NCI-H187 (cell line): ENCODE measurements around the gene SPACDR.

Experiments used
- DNase-seq, 2 experiments: peaks; one replicate each; lab custom pipeline; 2025; lab: John Stamatoyannopoulos, UW

SPACDR gene

GRCh38 chr7:100485471-100485876 lies 21.4 kb upstream of the SPACDR start:
- DNase-seq: no peak

GRCh38 chr7:100484673-100485045 lies 20.6 kb upstream of the SPACDR start:
- no peak for DNase-seq

GRCh38 chr7:100483722-100484672 lies 19.9 kb upstream of the SPACDR start, which contains the start of gene NYAP1:
NYAP1 (plus strand) TSS chr7:100483927; CDS start chr7:100485312, 1,385 bp downstream.
- peak; percentile 32 to 39 for DNase-seq

- peak; percentile 14 to 22 for DNase-seq
These were observed 19.1 kb upstream of the SPACDR start for GRCh38 chr7:100483090-100483721.

GRCh38 chr7:100482728-100483089 lies 18.6 kb upstream of the SPACDR start:
- no peak for DNase-seq

- DNase-seq: no peak
These were observed 17.4 kb upstream of the SPACDR start for GRCh38 chr7:100481466-100481865.

- DNase-seq: peak; percentile 42 to 72
These were observed 15.0 kb upstream of the SPACDR start, which contains the start of gene TSC22D4 for GRCh38 chr7:100478958-100479660. TSC22D4 (minus strand) TSS chr7:100479214; CDS start chr7:100478038, 1,176 bp downstream.

- no peak for DNase-seq
These were observed 13.8 kb upstream of the SPACDR start for GRCh38 chr7:100477871-100478267.

- no peak for DNase-seq
These were observed 13.1 kb upstream of the SPACDR start for GRCh38 chr7:100476903-100477870.

- no peak for DNase-seq
These were observed 12.2 kb upstream of the SPACDR start for GRCh38 chr7:100476101-100476780.

- DNase-seq: no peak
These were observed 11.5 kb upstream of the SPACDR start for GRCh38 chr7:100475549-100475948.

- no peak for DNase-seq
These were observed 8.9 kb upstream of the SPACDR start for GRCh38 chr7:100472854-100473499.

GRCh38 chr7:100472121-100472851 lies 8.2 kb upstream of the SPACDR start:
- no peak for DNase-seq

- DNase-seq: no peak
These were observed 7.0 kb upstream of the SPACDR start for GRCh38 chr7:100471021-100471420.

GRCh38 chr7:100469227-100470044 lies 5.4 kb upstream of the SPACDR start:
- DNase-seq: peak; percentile 64 to 75

GRCh38 chr7:100467638-100468373 lies 3.7 kb upstream of the SPACDR start:
- no peak for DNase-seq

- no peak for DNase-seq
These were observed 2.9 kb upstream of the SPACDR start for GRCh38 chr7:100466653-100467605.
